Fibroblast of skin of abdomen (primary cell): Measurements from ENCODE around the gene PHACTR3.

ENCODE experiments used
- DNase-seq: peaks from one replicate; pipeline ENCODE4 v3.0.0-alpha.2; 2013

The PHACTR3 gene

DNA sequence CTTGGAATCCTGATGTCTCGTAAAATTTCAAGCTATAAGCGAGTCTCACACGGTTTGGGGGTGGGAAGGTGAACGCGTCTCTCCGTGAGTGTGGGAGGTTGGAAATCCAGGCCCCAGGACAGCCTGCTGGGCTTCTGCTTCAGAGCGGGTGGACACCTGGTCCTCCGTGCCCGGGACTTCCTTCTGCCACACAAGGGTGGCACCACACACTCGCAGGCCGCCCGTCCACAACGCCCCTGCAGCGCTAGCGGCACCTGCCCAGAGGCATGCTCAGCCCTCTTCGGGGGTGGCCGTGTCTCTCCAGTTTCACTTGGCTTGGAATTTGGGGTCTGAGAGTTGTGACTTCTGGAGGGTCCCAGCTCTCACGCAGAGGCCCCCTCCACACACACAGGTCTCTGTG, 151.9 kb downstream of the PHACTR3 start:
- no peak for DNase-seq

DNA sequence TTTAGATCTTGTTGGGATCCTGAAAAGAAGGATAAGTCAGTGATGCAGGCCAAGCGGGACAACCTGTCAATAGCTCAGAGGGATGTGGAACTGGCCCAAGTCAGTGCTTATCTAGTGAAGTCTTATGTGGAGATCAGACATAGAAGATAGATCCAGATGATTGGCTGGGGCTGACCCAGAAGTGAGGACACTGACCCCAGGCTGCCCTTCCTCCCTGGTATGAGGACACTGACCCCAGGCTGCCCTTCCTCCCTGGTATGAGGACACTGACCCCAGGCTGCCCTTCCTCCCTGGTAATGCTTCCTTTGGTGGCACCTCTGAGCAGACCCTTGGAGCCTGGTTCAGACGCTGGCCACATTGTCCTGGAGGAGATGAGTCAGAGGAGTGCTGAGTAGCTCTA, 159.7 kb downstream of the PHACTR3 start:
- DNase-seq, result no peak

DNA sequence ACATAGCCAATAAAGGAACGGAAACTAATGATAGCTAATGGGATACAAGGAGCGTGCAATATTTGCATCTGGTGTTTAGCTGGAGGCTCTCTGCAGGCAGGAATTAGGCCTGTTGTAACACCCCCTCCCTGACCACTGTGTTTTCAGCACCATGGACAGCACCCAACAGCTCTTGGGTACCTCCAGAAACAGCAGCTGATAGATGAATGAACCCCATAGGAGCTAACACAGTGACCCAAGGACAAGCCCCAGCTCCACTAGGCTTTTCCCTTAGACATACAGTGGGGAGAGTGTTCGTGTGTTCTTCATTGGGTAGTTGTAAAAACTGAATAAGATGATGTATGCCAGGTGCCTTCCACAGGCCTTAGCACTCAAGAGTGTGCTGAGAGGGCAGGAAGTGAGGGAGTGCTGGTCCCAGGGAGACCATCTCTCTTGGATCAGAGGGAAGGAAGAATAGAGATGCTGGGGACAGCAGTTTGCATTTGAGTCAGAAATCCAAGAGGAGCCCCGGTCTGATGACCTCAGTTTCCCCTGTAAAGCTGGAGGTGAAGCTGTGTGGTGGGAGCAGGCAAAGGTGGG, 161.3 kb downstream of the PHACTR3 start:
- DNase-seq, result peak; percentile 21

DNA sequence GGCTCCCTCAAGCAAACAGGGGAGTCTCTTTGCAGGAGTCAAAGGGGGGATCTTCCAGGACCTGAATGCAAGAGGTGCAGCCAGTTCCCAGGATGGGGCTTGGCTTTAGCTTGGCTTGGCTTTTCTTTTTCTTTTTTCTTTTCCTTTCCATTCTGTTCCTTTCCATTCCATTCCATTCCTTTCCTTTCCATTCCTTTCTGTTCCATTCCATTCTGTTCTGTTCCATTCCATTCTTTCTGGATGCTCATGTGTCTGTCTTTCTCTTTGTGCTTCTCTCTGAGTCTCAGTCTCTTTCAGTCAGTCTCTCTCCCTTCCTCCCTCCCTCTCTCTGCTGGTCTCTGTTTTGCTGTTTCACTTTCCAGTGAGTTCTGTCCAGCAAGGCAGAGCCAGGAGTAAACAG, 163.3 kb downstream of the PHACTR3 start:
- no peak for DNase-seq

DNA sequence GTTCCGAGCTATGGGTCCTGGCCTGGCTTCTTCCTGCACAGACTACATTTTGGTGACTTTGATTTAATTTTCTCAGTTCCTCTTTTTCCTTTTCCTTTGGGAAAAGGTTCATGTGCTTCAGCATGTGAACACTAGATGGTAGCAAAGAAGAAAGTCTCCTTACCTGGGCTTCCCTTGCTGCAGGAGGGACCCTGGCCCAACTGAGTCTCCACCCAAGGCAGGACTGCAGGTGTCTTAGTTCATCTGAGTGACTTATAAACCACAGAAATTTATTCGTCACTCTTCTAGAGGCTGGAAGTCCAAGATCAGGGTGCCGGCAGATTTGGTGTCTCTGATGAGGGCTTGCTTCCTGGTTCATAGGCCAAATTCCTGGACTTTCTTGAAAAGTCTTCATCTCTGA, 165.9 kb downstream of the PHACTR3 start:
- DNase-seq, result no peak

DNA sequence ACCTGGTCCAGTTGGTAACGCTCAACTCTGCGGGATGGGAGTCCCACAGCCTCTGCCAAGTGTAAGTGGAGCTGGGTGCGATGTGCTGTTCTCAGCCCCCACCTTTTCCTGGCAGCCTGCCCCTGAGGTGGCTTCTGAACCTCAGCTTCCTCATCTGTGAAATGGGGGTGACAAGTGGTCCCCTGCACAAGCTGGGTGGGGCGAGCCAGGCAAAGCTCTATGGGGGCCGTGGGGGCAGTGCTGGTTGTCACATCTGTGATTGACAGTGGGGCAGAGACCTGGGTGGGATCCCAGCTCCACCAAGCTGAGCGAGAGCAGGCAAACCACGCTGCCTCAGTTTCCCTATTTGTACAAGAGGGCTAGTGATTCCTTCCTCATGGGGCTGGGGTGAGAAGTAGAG, 166.5 kb downstream of the PHACTR3 start:
- DNase-seq, result no peak

DNA sequence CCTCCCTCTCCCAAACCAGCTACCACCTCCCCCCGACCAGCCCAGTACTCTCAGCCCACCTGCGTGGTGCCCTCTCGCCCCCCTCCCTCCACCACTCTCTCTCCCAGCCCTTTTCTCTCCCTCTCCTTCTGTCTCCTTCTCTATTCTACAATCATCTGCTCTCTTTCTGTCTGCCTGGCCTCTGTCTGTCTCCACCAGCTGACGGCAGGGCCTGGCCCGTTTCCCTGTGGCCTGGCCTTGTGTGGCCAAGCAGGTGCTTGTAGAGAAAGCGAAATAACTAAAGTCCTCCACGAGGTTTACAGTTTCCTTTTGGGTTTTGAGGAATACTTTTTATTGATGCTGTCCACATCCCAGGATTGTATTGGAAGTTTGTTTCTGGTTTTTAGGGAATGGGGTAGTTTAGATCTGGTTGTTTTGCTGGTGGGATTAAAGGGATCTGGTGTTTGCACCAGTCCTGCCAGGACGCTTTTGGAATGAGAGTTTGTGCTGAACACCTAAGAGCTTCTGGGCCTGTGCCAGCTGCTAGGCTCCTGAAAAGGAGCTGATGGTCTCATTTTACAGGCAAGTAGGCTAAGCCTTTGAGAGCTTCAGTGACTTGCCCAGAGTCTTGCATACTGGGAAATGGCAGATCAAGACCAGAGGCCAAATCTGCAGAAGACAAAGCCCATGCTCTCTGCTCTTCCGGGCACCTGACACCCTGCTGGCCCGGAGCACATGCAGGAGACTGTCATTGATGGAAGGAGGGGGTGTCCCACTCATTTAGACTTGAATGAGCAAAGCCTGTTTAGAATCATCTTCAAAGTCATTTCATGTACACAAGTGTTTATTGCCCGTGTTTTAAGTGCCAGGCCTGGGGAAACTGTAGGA, 167.4 kb downstream of the PHACTR3 start:
- no peak for DNase-seq

DNA sequence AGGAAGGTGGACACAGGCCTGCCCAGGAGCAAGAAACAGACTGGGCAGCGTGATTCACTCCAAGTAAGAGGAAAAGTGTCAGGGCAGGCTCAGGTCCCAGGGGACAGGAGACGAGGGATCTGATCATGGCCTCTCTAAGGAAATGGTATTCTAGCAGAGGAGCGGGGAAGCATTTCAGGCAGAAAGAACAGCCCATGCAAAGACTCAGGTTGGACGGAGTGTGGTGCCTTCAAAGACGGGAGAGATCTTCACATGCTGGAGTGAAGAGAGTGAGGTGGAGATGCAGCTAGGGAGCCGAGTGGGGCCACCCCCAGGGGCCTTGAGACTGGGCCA, 168.0 kb downstream of the PHACTR3 start:
- no peak for DNase-seq

DNA sequence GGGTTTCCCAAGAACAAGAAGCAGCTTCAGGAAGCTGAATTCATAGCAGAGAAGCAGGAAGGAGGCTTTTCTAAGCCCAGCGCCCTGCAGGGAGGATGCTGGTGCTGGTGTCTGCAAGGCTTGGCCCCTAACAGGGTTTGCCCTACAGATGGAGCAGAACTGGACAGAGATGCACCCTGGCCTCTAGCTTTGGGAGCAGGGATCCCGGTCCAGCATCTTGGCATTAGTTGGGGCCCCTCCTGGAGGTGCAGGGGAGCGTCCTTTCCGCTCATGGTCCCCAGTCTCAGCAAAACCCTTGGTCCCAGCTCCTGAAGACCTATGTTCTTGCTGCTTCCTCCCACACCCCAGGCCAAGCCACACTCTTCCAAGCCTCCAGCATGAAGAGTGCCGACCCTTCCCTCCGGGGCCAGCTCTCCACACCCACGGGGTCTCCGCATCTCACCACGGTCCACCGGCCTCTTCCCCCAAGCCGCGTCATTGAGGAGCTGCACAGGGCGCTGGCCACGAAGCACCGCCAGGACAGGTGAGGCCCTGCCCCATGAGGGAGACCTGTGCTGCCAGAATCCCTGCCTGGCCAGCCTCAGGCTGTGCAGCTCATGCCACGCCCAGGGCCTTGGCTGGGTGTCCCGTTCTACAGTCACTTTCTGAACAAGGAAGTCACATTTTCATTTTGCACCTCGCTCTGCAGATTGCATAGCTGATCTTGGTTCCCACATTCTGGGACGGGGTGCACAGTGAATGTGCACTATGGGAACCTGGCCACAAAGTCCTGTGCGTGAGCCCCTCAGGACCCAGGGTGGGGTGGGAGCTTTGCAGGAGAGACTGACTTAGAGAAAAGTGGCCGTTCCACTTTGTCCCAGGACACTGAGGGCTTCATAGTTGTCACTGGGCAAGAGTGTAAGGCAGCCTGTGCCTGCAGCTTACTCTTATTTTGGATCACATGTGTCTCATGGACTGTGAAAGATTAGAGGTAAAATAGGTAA, 168.9 kb downstream of the PHACTR3 start:
- no peak for DNase-seq

DNA sequence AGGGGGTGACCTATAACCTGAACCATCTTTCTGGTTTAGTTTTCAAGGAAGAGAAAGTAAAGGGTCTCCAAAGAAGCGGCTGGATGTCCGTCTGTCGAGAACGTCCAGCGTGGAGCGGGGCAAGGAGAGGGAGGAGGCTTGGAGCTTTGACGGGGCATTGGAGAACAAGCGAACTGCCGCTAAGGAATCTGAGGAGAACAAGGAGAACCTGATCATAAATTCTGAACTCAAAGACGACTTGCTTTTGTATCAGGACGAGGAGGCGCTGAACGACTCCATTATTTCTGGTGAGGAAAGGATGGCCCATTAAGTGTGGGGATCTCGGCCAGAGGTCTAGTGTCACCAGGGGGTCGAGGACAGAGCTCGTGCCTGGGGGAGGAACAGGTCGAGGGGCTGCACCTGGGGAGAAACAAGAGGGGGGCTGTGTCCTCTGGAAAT, 169.9 kb downstream of the PHACTR3 start:
- no peak for DNase-seq

DNA sequence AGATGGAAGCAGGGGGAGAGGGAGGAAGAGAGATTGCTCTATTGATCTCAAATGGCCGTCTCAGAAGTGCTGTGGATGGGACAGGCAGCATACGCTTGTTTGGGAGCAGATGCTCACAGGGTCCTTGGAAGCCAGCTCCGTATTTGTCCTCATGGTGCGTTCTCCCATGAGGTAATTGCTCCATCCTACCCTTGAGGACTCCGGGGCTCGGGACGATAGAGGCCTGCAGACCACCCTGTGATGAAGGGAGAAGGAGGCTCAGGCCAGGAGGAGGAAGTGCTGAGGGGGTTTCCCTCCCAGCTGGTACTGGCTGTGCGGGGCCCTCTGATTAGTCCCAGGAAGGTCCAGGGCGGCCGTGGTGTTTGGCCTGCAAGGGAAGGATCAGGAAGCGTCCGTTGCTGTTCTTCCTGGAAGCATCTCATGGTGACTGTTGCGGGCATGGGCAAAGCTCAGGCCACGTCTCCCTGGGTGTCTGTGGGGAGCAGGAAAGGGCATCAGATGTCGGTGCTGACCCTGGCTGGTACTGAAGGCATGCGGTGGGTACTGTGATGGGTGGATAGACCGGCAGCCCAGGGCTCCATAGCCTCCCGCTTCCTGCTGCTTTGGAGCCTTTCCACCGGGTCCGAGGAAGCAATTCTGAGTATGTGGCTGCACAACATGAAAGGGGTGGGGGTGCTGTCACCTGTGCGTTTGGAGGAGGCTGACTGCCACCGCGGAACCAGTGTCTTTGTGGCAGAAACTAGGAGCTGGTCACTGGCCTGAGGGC, 170.8 kb downstream of the PHACTR3 start:
- DNase-seq, result no peak

DNA sequence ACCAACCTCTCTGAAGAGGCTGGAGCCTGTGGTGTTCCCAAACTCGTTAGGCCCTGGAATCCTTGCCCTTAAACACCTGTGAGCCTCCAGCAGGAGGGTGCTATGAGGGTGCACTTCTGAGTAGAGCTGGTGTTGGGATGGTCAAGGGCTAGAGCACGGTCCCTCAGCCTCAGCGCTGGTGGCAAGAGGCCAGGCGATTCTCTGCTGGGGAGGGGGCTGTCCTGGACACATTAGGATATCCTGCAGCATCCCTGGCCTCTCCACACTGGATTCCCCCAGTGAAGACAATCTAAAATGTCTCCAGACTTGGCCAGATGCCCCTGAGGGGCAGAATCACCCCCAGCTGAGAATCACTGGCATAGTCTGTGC, 171.3 kb downstream of the PHACTR3 start:
- no peak for DNase-seq

DNA sequence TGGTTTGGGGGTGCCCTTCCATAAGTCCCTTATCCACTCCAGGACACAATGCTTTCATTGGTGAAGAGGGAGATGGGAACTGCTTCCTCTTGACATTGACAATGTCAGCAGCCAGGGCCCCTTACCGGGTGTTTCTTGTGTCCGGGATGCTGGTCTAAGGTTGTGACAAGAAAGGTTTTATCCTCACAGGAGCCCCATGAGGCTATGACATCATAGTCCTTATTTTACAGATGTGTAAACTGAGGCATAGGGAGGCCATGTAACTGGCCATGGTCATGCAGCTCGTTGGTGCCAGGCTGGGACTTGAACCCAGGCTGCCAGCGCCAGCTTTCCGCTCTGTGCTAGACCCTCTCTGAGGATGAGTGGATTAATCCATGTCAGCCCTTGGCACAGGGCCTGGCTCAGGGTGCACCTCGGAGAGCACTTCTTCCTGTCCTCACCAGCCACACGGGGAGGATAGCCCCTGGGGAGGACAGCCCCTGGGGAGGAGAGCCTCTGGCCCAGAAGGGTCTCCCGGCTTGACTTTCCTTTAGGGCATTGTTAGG, 171.8 kb downstream of the PHACTR3 start:
- no peak for DNase-seq

DNA sequence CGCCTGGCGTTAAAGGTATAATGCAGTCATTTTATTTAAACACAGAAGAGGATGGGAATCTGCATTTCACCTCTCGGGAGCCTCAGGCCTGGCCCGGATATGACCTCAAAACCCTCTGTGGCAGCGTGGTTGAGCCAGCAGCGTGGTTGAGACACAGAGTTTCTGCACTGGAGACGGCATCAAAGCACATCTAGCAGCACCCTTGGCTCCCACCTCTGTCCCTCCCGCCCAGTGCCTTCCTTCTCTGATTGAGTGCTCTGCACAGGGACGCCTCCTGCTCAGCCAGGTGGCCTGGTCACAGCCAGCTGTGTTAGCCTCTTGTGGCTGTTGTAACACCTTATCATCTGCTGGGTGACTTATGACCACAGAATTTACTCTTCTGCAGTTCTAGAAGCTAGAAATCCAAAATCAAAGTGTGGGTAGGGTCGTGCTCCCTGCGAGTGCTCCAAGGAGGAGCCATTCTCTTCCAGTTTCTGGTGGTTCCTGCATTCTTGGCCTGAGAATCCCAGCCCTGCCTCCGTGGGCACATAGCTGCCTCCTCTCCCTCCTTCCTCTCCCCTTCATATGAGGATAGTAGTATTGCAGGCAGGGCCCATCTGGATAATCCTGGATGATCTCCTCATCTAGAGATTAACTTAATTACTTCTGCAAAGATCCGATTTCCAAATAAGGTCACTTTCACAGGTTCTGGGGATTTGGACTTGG, 172.4 kb downstream of the PHACTR3 start:
- DNase-seq, result no peak

DNA sequence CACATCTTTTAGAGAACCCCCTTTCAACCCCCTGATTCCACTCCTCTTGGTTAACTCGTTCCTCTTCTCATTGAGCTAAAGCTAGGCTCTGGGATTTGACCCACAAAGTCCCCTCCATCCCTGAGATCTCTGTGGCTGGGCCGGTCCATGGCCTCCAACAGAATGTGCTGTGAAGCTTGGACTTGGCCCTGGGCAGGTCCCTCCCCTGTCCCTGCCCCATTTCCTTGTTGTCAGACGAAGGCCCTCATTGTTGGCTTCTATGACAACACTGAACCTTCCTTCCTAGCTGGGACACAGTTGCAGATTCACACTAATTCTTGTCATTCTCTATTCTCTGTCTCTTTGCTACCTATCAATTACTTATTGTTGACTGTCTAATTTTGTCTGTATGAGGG, 173.0 kb downstream of the PHACTR3 start:
- no peak for DNase-seq

DNA sequence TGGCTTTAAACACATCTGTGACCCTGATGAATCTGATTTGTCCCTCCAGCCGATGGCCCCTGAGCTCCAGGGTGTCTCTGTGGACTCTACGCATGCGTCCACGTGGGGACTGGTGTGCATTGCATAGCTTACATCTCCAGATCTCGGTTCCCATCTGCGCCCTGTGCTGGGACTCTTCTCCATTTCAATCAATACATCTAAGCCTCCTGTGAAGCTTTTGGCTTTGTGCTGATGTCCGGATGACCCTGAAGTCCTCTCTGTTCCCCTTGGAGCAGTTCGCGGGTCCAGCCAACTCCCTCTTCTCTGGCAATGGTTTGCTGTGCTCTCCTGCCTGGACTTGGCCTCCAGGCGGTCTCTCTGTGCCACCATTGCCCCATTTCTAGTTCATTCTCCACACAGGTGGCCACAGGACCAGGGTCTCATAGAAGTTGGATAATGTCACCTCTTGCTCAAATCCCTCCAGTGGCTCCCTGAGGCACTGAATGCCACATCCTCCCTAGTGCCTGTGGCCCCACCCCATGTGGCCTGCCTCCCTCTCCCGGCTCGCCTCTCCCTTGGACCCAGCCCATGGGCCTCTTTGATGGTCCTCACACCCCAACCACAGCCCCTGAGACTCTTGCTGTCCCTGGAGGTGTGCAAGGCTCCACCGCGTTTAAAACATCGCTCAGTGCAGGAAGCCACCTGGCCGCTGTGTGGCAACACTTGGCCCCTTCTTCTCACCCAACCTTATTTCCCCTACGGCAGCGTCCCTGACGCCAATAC, 173.7 kb downstream of the PHACTR3 start:
- DNase-seq, result no peak

DNA sequence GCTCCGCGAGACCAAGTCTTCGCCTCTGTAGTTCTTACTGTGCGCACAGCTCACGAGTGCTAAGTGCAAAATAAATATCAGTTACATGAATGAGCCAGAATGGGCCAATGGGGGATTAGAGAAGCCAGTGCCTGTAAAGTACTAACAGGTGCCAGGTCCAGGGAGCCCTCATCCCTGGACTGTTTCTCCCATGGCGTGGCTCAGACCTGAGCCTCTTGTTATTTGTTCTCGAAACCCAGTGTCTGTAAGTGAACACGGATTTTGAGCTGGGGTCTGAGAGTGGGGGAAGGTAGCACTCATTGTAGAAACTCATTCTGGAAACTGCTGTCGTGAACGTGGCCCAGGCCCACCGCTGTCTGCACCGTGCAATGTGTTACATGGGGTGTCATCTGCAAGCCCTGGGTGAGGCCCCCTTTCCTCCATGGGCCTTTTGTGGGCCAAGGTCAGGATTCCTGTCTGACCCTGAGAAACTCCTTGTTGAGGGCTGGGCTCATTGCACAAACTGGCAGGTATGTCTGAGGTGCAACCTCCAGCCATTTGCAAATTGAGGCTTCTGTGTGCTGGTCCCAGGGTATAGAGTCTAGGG, 174.4 kb downstream of the PHACTR3 start:
- no peak for DNase-seq

DNA sequence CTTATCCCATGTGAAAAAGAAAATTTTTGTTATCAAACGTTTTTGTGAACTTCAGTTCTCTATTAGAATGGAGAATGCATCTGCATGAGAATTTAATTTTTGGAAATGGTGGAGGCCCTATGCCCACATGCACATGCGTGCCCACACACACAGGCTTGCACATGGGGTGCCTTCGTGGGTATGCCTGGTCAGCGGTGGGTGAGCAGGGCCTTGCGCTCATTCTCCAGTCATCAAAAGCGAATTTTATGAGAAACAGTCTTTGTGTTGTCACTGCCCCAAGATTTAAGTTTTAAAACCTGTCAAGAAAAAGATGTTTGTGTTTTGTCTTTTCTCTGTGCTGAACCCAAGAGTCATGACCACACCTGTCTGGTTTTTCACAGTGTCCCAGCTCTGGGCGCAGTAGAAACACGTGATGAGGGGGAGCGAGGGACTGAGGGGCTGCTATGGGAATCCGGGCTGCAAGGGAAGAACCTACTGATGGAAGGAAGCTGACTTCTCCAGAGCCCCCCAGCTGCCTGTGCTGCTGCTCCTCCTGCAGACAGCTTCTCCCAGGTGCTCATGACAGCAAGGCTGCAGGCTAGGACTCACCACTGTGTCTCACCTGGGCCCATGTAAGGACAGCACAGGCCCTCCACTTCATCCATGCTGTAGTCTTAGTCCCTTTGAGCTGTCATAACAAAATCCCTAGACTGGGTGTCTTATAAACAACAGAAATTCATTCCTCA, 175.5 kb downstream of the PHACTR3 start:
- DNase-seq, result no peak

DNA sequence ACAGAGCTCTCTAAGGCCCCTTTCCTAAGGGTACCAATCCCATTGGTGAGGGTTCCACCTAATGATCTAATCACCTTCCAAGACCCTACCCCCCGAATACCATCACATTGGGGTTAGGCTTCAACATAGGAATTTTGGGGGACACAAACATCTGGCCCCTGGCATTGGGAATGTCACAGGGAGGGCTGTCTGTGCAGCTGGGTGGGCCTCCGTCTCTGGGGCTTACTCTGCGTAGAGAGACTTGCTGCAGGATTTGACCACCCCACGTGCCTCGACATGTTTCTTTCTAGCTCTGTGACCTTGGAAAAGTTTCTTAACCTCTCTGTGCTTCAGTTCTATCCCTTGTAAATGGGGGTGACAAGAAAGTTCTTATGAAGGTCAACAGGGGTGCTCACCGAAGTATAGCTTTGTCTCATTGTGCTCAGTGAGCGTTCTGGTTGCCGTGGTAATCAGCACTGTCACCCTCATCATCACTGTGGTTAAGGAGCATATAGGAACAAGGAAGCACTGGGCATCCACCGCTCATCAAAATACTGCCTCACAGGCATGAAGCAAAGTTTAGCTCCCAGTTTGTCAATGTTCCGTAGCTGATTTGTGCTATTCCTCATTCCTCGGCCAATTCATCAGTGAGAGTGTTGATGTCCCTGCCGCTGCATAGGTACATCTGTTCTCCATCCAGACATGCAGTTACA, 176.3 kb downstream of the PHACTR3 start:
- no peak for DNase-seq
